Tibial artery (tissue), 4 donors: Measurements from ENCODE around the gene MPPE1.
A peak's percentile ranks its signal among the peaks of the same experiment; 100 is the strongest.

ENCODE experiments used
- DNase-seq, 2 donors: peaks; one replicate each; pipeline ENCODE4 v3.0.0-alpha.2; 2019
- H3K27ac ChIP-seq, 2 donors: fragments of 200-600 bp; sonication (generic) in 1 of 2; 1 replicate in 1 of 2; 2 replicates in 1 of 2; pipeline ENCODE4 v1.5.1; 2018 to 2019; ENCODE audit warnings: mild to moderate bottlenecking in 1 of 2
- H3K27me3 ChIP-seq, 2 donors: fragments of 200-600 bp; sonication (generic) in 1 of 2; one replicate each; pipeline versions ENCODE4 v1.5.1 to v1.6.0; 2016 to 2019
- H3K36me3 ChIP-seq, 3 donors: fragments of 200-600 bp; sonication (generic) in 2 of 3; one replicate each; pipeline ENCODE4 v1.5.1; 2016 to 2019; ENCODE audit warnings: mild to moderate bottlenecking in 2 of 3
- H3K4me1 ChIP-seq, 4 donors: fragments of 200-600 bp; sonication (generic) in 2 of 4; 1 replicate in 3 of 4; 2 replicates in 1 of 4; pipeline ENCODE4 v1.5.1; 2016 to 2019
- H3K4me3 ChIP-seq, 2 donors: fragments of 200-600 bp; sonication (generic) in 1 of 2; 1 replicate in 1 of 2; 2 replicates in 1 of 2; pipeline ENCODE4 v1.5.1; 2018 to 2019; ENCODE audit warnings: mild to moderate bottlenecking in 2 of 2
- H3K9me3 ChIP-seq, 3 donors: fragments of 200-600 bp; sonication (generic) in 1 of 3; one replicate each; pipeline ENCODE4 v1.5.1; 2016 to 2019
- CTCF ChIP-seq, 2 experiments: fragments of 200-600 bp in 1 of 2; fragments of 450-650 bp in 1 of 2; IDR thresholded peaks; one replicate each; pipeline ENCODE4 v1.5.1; 2017 to 2019; ENCODE audit warnings: antibody characterized with exemption in 2 of 2, mild to moderate bottlenecking in 1 of 2, moderate library complexity in 1 of 2
- intact Hi-C: fragments of 100-400 bp; cut with DNase I; formaldehyde crosslinking; loops from one replicate; pipeline ENCODE4 v1.15.0; 2023; ENCODE audit warnings: low total_unique reads

MPPE1 gene

GRCh38 chr18:11889284-11889683 is 18.8 kb downstream of the MPPE1 start:
- Histone ChIP-seq H3K27ac (no peak overlapping the region), H3K4me1 (no peaks in the 10 kb centered on the region), H3K9me3 (no peaks in the 10 kb centered on the region), H3K4me3 (no peak overlapping the region), H3K27me3 (no peaks in the 10 kb centered on the region), H3K36me3 (peaks cover 65 to 90% (median 73%) of the 10 kb centered on the region in 3 donors)
- TF ChIP-seq CTCF (IDR thresholded peaks at IDR 0.05), result no peak
- intact Hi-C loops, result no loop called here
- DNase-seq, result no peak

GRCh38 chr18:11888726-11889125 is 19.4 kb downstream of the MPPE1 start:
- DNase-seq, result no peak
- Histone ChIP-seq H3K27ac (no peak overlapping the region), H3K4me1 (no peaks in the 10 kb centered on the region), H3K9me3 (no peaks in the 10 kb centered on the region), H3K27me3 (no peaks in the 10 kb centered on the region), H3K4me3 (no peak overlapping the region), H3K36me3 (peaks cover 68 to 92% (median 78%) of the 10 kb centered on the region in 3 donors)
- no peak for TF ChIP-seq CTCF (IDR thresholded peaks at IDR 0.05)
- intact Hi-C loops, result no loop called here

- H3K27ac ChIP-seq, result no peak overlapping the region
- no peaks in the 10 kb centered on the region for H3K9me3 ChIP-seq
- peaks cover 67 to 84% (median 71%) of the 10 kb centered on the region in 3 donors for H3K36me3 ChIP-seq
- H3K4me3 ChIP-seq, result no peak overlapping the region
- peak in 1 of 2 donors; percentile 19 for DNase-seq
- intact Hi-C loops, result no loop called here
- TF ChIP-seq CTCF (IDR thresholded peaks at IDR 0.05), result no peak
- no peaks in the 10 kb centered on the region for H3K27me3 ChIP-seq
- no peaks in the 10 kb centered on the region for H3K4me1 ChIP-seq
Measured at GRCh38 chr18:11887328-11888128, 20.6 kb downstream of the MPPE1 start.

- DNase-seq, result peak in 1 of 2 donors; percentile 43
- intact Hi-C loops, result no loop called here
- H3K27ac ChIP-seq, result no peak overlapping the region
- H3K36me3 ChIP-seq, result peaks cover 64 to 84% (median 71%) of the 10 kb centered on the region in 3 donors
- no peaks in the 10 kb centered on the region for H3K9me3 ChIP-seq
- TF ChIP-seq CTCF (IDR thresholded peaks at IDR 0.05), result no peak
- H3K27me3 ChIP-seq, result no peaks in the 10 kb centered on the region
- H3K4me3 ChIP-seq, result no peak overlapping the region
- H3K4me1 ChIP-seq, result no peaks in the 10 kb centered on the region
Measured at GRCh38 chr18:11886577-11887110, 21.5 kb downstream of the MPPE1 start.

GRCh38 chr18:11885278-11885947 is 22.7 kb downstream of the MPPE1 start:
- no peak for TF ChIP-seq CTCF (IDR thresholded peaks at IDR 0.05)
- DNase-seq, result peak in 1 of 2 donors; percentile 66
- Histone ChIP-seq H3K4me3 (no peak overlapping the region), H3K9me3 (no peaks in the 10 kb centered on the region), H3K27me3 (no peaks in the 10 kb centered on the region), H3K4me1 (no peaks in the 10 kb centered on the region), H3K36me3 (peaks cover 57 to 89% (median 64%) of the 10 kb centered on the region in 3 donors), H3K27ac (no peak overlapping the region)
- intact Hi-C loops, result no loop called here
